ENCODE results near the gene CREBZF. TPM values are rescaled to one million over a fixed set of nuclear protein-coding genes. Genes with fewer than 3 reads are reported as not detected.

Gene CREBZF
- total RNA-seq, 1 experiment from 2014 or later, result 50.2 TPM

DNA sequence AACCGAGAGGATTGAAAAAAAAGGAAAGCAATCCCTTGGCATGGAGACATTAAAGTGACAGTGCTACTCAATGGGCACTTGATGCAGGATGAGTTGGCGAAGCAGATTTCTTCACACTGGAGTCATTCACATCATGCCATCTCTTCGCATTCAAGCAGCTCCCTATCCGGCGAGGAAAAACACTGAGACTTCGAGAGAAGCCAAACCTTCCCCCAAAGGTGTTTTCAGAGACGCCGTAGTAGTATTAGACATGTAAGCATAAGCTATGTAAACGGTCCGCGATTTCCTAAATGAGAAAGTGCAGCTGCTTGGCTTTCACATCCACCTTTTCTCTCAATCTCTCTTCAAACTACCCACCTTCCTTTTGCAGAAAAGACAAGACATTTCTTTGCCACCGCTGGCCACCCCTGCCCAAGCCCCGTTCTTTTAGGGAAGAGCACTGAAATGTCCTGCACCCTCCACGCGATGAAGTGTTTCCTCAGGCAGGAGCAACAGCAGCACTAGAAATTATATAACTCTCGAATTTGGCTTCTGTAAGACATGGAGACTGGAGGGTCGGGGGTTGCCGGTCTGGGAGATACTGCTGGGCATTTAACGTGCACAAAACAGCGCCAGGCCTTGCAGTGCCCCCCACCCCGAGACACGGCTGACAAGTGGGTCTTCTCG is 37.5 kb downstream of the CREBZF start, which contains the start of gene DLG2:
Gene DLG2 (minus strand): TSS at position 13 of the 666 bp plus-strand sequence.
- H4K8ac ChIP-seq (replicated peaks; ENCODE audit: insufficient read length, low read depth, low read length), result no peak within 1 kb of the TSS
- peak within 1 kb of the TSS; percentile 94 for H3K4me2 ChIP-seq (ENCODE audit: insufficient read depth, insufficient read length, low read length)
- no peak within 1 kb of the TSS for H4K5ac ChIP-seq (ENCODE audit: insufficient read length, low read depth, low read length)
- H3K27me3 ChIP-seq (ENCODE audit: insufficient read depth, low read length), result no peaks in the 10 kb centered on the region
- H3T11ph ChIP-seq (ENCODE audit: low read length), result no peak within 1 kb of the TSS
- no peak within 1 kb of the TSS for H4K91ac ChIP-seq (ENCODE audit: insufficient read length, low read depth, low read length)
- no peak within 1 kb of the TSS for H2BK120ac ChIP-seq (ENCODE audit: low read depth, low read length, poor library complexity, severe bottlenecking)
- H3K23me2 ChIP-seq (ENCODE audit: insufficient read length, low read depth, low read length, poor library complexity, severe bottlenecking), result peaks cover 6% of the 10 kb centered on the region
- no peak within 1 kb of the TSS for H3K56ac ChIP-seq (ENCODE audit: insufficient read length, low read depth, low read length)
- peak within 1 kb of the TSS; percentile 69 for H3K9ac ChIP-seq (ENCODE audit: extremely low read depth, insufficient read length, low read length)
- H3K4me1 ChIP-seq (ENCODE audit: insufficient read depth, low read length), result no peaks in the 10 kb centered on the region
- H3K79me1 ChIP-seq (ENCODE audit: insufficient read depth, low read depth, low read length, poor library complexity, severe bottlenecking), result no peaks in the 10 kb centered on the region
- Mint-ChIP-seq H3K4me1 (peaks cover 25 to 28% of the 10 kb centered on the region in 2 experiments), H3K27me3 (ENCODE audit: low read depth) (no peaks in the 10 kb centered on the region), H3K27ac (peak within 1 kb of the TSS; percentile 98 to 99 (median 99)), H3K4me3 (peak within 1 kb of the TSS; percentile 91 to 97), H3K9me3 (no peaks in the 10 kb centered on the region), H3K36me3 (ENCODE audit: insufficient read depth in 1 of 3, low read depth in 3 of 3) (peaks cover 7 to 18% (median 14%) of the 10 kb centered on the region in 3 experiments; a peak in 6 of 7 replicates)
- no peak within 1 kb of the TSS for H3K4ac ChIP-seq (ENCODE audit: low read depth, low read length)
- H3K79me2 ChIP-seq (ENCODE audit: insufficient read depth, low read length), result peaks cover 21% of the 10 kb centered on the region; the same call in 1 of the 2 replicates
- H2AFZ ChIP-seq (ENCODE audit: low read length), result no peak within 1 kb of the TSS
- TF ChIP-seq, protein P1, sequence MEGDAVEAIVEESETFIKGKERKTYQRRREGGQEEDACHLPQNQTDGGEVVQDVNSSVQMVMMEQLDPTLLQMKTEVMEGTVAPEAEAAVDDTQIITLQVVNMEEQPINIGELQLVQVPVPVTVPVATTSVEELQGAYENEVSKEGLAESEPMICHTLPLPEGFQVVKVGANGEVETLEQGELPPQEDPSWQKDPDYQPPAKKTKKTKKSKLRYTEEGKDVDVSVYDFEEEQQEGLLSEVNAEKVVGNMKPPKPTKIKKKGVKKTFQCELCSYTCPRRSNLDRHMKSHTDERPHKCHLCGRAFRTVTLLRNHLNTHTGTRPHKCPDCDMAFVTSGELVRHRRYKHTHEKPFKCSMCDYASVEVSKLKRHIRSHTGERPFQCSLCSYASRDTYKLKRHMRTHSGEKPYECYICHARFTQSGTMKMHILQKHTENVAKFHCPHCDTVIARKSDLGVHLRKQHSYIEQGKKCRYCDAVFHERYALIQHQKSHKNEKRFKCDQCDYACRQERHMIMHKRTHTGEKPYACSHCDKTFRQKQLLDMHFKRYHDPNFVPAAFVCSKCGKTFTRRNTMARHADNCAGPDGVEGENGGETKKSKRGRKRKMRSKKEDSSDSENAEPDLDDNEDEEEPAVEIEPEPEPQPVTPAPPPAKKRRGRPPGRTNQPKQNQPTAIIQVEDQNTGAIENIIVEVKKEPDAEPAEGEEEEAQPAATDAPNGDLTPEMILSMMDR (conservative IDR thresholded peaks at IDR 0.05), result no peak
- WGBS (ENCODE audit: extremely low coverage, insufficient read length, low lambda C conversion rate), result no CpG with 5 or more reads among the region's 23 CpGs
- H2BK15ac ChIP-seq (ENCODE audit: low read depth, low read length), result no peak within 1 kb of the TSS
- DNase-seq, result no peak
- H3K14ac ChIP-seq (ENCODE audit: insufficient read depth, low read length), result no peak within 1 kb of the TSS
- no peak within 1 kb of the TSS for H2BK5ac ChIP-seq (ENCODE audit: insufficient read length, low read length)
- no peak within 1 kb of the TSS for H2AK5ac ChIP-seq (ENCODE audit: insufficient read length, low read length)
- no peaks in the 10 kb centered on the region for H4K20me1 ChIP-seq (ENCODE audit: control insufficient read depth, insufficient read depth, insufficient read length)
- no peak within 1 kb of the TSS for H3K27ac ChIP-seq (ENCODE audit: insufficient read length, low read depth, low read length)
- no peak within 1 kb of the TSS for H3K23ac ChIP-seq (ENCODE audit: insufficient read length, low read depth, low read length)
- no peak within 1 kb of the TSS for H2BK20ac ChIP-seq (ENCODE audit: low read depth, low read length, poor library complexity, severe bottlenecking)
- H3K9me3 ChIP-seq (ENCODE audit: control insufficient read depth, low read depth, low read length), result no peaks in the 10 kb centered on the region
- no peak within 1 kb of the TSS for H3K18ac ChIP-seq (ENCODE audit: insufficient read length, low read depth, low read length)
- H2BK12ac ChIP-seq (ENCODE audit: insufficient read length, low read depth, low read length), result no peak within 1 kb of the TSS

All from H9 (cell line).